BJ (cell line): Measurements from ENCODE around the gene MIX23. TPM values are rescaled to one million over a fixed set of nuclear protein-coding genes. Genes with fewer than 3 reads are reported as not detected.

ENCODE experiments used
- CTCF ChIA-PET: fragments of 350-600 bp; formaldehyde crosslinking; extraction: SDS; loops from one replicate; lab custom pipeline; 2021; ENCODE audit warnings: antibody characterized with exemption, inconsistent platforms; lab: Yijun Ruan, JAX
- POLR2A ChIA-PET: fragments of 300-600 bp; sonication (Branson Sonifier 250); formaldehyde crosslinking; extraction: SDS; loops from one replicate; lab custom pipeline; 2021; ENCODE audit warnings: antibody characterized with exemption; lab: Charles Lee
- DNase-seq: peaks from one replicate; pipeline ENCODE4 v3.0.0-alpha.2; 2011; ENCODE audit warnings: low read depth
- H3K27me3 ChIP-seq: 2 replicates; pipeline ENCODE4 v1.6.0; 2011; ENCODE audit warnings: low read length; ENCODE audit not compliant: control insufficient read depth, insufficient read depth
- H3K36me3 ChIP-seq: 2 replicates; pipeline ENCODE4 v1.5.1; 2011; ENCODE audit warnings: low read length; ENCODE audit not compliant: control insufficient read depth, insufficient read depth
- H3K4me3 ChIP-seq: 2 replicates; pipeline ENCODE4 v1.5.1; 2011; ENCODE audit warnings: low read depth, mild to moderate bottlenecking, control low read depth, low read length
- polyA plus RNA-seq: library from polyadenylated mRNA; depleted of rRNA; stranded (reverse); fragments of >200 nt; gene quantifications from 2 replicates; pipeline ENCODE4 v1.2.3, GENCODE V29; 2011
- TF ChIP-seq, protein P1 (sequence below): IDR thresholded peaks from 2 replicates; pipeline ENCODE4 v1.5.1; 2011; ENCODE audit warnings: low read depth, mild to moderate bottlenecking, control low read depth, inconsistent platforms, low read length, moderate library complexity; ENCODE audit not compliant: insufficient read depth

MIX23 gene
- polyA plus RNA-seq, 1 experiment, result 3.7 TPM

DNA sequence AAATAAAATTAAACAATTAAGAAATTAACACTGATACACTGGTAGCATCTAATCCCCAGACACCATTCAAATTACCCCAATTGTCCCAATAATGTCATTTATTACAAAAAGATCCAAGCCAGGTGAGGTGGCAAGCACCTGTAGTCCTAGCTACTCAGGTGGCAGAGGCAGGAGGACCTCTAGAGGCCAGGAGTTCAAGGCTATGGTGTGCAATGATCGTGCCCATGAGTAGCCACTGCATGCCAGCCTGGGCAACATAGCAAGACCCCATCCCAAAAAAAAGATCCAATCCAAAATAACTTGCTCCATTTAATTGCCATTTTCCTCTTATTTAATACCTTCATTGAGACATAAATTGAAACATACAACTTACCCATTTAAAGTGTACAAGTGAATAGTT, 40.2 kb downstream of the MIX23 start:
- peaks cover 1% of the 10 kb centered on the region; the same call in 1 of the 2 replicates for H3K27me3 ChIP-seq
- no peak overlapping the region for H3K4me3 ChIP-seq
- DNase-seq, result no peak
- POLR2A ChIA-PET, result no interaction called here
- H3K36me3 ChIP-seq, result no peaks in the 10 kb centered on the region
- CTCF ChIA-PET, result no interaction called here
- TF ChIP-seq, protein P1, sequence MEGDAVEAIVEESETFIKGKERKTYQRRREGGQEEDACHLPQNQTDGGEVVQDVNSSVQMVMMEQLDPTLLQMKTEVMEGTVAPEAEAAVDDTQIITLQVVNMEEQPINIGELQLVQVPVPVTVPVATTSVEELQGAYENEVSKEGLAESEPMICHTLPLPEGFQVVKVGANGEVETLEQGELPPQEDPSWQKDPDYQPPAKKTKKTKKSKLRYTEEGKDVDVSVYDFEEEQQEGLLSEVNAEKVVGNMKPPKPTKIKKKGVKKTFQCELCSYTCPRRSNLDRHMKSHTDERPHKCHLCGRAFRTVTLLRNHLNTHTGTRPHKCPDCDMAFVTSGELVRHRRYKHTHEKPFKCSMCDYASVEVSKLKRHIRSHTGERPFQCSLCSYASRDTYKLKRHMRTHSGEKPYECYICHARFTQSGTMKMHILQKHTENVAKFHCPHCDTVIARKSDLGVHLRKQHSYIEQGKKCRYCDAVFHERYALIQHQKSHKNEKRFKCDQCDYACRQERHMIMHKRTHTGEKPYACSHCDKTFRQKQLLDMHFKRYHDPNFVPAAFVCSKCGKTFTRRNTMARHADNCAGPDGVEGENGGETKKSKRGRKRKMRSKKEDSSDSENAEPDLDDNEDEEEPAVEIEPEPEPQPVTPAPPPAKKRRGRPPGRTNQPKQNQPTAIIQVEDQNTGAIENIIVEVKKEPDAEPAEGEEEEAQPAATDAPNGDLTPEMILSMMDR, result no peak

DNA sequence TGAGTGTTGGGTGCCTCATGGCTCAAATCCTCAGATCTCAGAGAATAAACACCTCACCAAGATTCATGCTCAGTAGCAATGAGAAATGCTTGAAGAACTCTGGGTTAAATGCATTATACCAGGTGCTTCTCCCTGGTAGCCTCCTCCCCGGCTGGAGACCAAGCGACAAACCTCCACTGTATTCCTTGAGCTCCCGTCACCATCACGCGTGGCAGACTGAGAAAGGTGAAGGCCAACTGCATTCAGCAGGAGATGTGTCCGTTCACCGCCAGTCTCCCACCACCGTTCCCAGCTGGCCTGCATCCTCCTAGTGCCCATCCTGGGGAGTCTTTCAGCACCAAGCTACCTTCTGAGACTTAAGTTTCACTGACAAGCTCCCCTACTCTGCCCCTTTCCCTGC, 50.5 kb downstream of the MIX23 start:
- TF ChIP-seq, protein P1, result no peak
- DNase-seq, result no peak
- Histone ChIP-seq H3K4me3 (no peak overlapping the region), H3K27me3 (peaks cover 2% of the 10 kb centered on the region; the same call in 1 of the 2 replicates), H3K36me3 (no peaks in the 10 kb centered on the region)
- ChIA-PET POLR2A (no interaction called here), CTCF (no interaction called here)

DNA sequence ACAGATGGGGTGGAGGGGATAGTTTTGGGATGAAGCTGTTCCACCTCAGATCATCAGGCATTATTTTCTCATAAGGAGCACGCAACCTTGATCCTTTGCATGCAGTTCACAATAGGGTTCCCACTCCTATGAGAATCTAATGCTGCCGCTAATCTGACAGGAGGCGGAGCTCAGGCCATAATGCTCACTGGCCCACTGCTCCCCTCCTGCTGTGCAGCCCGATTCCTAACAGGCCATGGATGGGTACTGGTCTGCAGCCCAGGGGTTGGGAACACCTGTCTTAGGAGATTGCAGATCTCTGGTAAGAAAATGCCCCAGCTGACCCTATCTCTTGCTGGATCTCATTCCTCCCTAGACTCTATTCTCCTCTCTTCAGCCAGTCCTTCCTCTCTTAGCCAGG, 51.1 kb downstream of the MIX23 start:
- TF ChIP-seq, protein P1, result no peak
- ChIA-PET CTCF (no interaction called here), POLR2A (no interaction called here)
- Histone ChIP-seq H3K4me3 (no peak overlapping the region), H3K36me3 (no peaks in the 10 kb centered on the region), H3K27me3 (peaks cover 2% of the 10 kb centered on the region; the same call in 1 of the 2 replicates)
- DNase-seq, result no peak

DNA sequence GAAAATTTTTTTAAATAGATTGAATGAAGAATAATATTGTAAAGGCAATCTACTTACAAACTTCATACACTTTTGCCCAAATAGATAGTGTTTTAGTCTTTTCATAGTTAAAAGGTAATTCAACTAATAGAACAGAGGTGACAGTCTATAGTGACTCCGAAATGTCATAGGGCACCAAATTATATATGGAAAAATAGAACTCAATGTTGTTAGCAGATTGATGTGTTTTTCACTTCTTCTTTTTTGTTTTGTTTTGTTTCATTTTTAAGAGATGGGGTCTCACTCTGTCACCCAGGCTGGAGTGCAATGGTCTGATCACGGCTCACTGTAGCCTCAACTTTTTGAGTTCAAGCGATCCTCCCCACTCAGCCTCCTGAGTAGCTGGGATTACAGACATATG, 57.3 kb downstream of the MIX23 start:
- CTCF ChIA-PET, result no interaction called here

DNA sequence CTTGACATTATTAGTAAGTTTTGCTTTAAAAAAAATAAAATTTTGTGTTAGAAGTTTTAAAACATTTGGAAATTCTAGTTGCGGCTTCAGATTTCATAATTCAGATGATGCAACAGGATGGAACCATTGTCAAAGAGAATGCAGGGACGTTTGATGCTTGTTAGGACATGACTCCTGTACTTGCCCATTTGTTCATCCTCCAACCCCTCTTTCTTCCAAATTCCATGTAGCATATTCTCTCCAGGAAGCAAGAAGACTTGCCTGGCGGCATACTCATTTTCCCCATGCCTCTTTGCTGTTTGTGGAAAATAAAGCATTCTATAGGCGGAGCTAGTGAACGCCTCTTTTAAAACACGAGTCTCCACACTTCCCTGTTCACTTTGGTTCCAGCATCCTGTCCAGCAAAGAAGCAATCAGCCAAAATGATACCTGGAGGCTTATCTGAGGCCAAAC, 58.1 kb downstream of the MIX23 start, which contains the start of gene CSTA:
Gene CSTA, plus strand, starts transcription at position 378 of the 453 bp plus-strand sequence. Its CDS starts 45 bp downstream, at position 423.
- no peaks in the 10 kb centered on the region for H3K36me3 ChIP-seq
- POLR2A ChIA-PET, result no interaction called here
- no peaks in the 10 kb centered on the region for H3K27me3 ChIP-seq
- no peak for DNase-seq
- no peak within 1 kb of the TSS for H3K4me3 ChIP-seq
- TF ChIP-seq, protein P1, result no peak
- CTCF ChIA-PET, result no interaction called here

More for the DNA sequence above, 57.3 kb downstream of the MIX23 start:
- DNase-seq, result no peak
- H3K27me3 ChIP-seq, result no peaks in the 10 kb centered on the region
- POLR2A ChIA-PET, result no interaction called here
- no peaks in the 10 kb centered on the region for H3K36me3 ChIP-seq
- TF ChIP-seq, protein P1, result no peak
- H3K4me3 ChIP-seq, result no peak overlapping the region
